H9 (cell line): Measurements from ENCODE around the gene CAVIN4. TPM values are rescaled to one million over a fixed set of nuclear protein-coding genes. Genes with fewer than 3 reads are reported as not detected.
A peak's percentile ranks its signal among the peaks of the same experiment; 100 is the strongest.

Experiments
- DNase-seq: peaks from one replicate; pipeline ENCODE4 v3.0.0-alpha.2; 2017
- H2AFZ ChIP-seq: one replicate; pipeline ENCODE4 v1.6.1; 2013; ENCODE audit warnings: mild to moderate bottlenecking, low read length, control low read depth, moderate library complexity
- H2AK5ac ChIP-seq: 2 replicates; pipeline ENCODE4 v1.6.1; 2013; ENCODE audit warnings: low read length, control low read depth, mixed read lengths; ENCODE audit not compliant: insufficient read length
- H2BK120ac ChIP-seq: one replicate; pipeline ENCODE4 v1.6.1; 2013; ENCODE audit warnings: low read depth, mild to moderate bottlenecking, low read length, control low read depth, inconsistent platforms; ENCODE audit not compliant: poor library complexity, severe bottlenecking
- H2BK12ac ChIP-seq: 2 replicates; pipeline ENCODE4 v1.6.1; 2013; ENCODE audit warnings: low read length, control low read depth, mixed read lengths, low read depth; ENCODE audit not compliant: insufficient read length
- H2BK15ac ChIP-seq: 2 replicates; pipeline ENCODE4 v1.6.1; 2013; ENCODE audit warnings: low read depth, low read length, control low read depth
- H2BK20ac ChIP-seq: one replicate; pipeline ENCODE4 v1.6.1; 2013; ENCODE audit warnings: low read depth, mild to moderate bottlenecking, low read length, control low read depth, inconsistent platforms; ENCODE audit not compliant: poor library complexity, severe bottlenecking
- H2BK5ac ChIP-seq: 2 replicates; pipeline ENCODE4 v1.6.1; 2013; ENCODE audit warnings: low read length, control low read depth, mixed read lengths; ENCODE audit not compliant: insufficient read length
- H3K14ac ChIP-seq: 2 replicates; pipeline ENCODE4 v1.6.1; 2013; ENCODE audit warnings: low read length, control low read depth; ENCODE audit not compliant: insufficient read depth
- H3K18ac ChIP-seq: 2 replicates; pipeline ENCODE4 v1.6.1; 2013; ENCODE audit warnings: low read depth, mild to moderate bottlenecking, mixed read lengths, low read length, control low read depth; ENCODE audit not compliant: insufficient read length
- H3K23ac ChIP-seq: 2 replicates; pipeline ENCODE4 v1.6.1; 2013; ENCODE audit warnings: low read length, control low read depth, mixed read lengths, low read depth; ENCODE audit not compliant: insufficient read length
- H3K23me2 ChIP-seq: 2 replicates; pipeline ENCODE4 v1.6.1; 2013; ENCODE audit warnings: low read depth, mild to moderate bottlenecking, mixed read lengths, low read length, control low read depth; ENCODE audit not compliant: insufficient read length, poor library complexity, severe bottlenecking
- H3K27ac ChIP-seq: 2 replicates; pipeline ENCODE4 v1.5.1; 2013; ENCODE audit warnings: low read length, control low read depth, mixed read lengths, low read depth; ENCODE audit not compliant: insufficient read length
- H3K27me3 ChIP-seq: 2 replicates; pipeline ENCODE4 v1.6.1; 2013; ENCODE audit warnings: low read length, control low read depth, inconsistent platforms; ENCODE audit not compliant: insufficient read depth
- H3K4ac ChIP-seq: 2 replicates; pipeline ENCODE4 v1.6.1; 2013; ENCODE audit warnings: low read depth, mild to moderate bottlenecking, control low read depth, inconsistent platforms, low read length, moderate library complexity
- H3K4me1 ChIP-seq: 2 replicates; pipeline ENCODE4 v1.6.1; 2013; ENCODE audit warnings: low read length, control low read depth, inconsistent platforms; ENCODE audit not compliant: insufficient read depth
- H3K4me2 ChIP-seq: 2 replicates; pipeline ENCODE4 v1.6.1; 2013; ENCODE audit warnings: low read length, control low read depth, mixed read lengths; ENCODE audit not compliant: insufficient read length, insufficient read depth
- H3K56ac ChIP-seq: 2 replicates; pipeline ENCODE4 v1.6.1; 2013; ENCODE audit warnings: low read depth, mild to moderate bottlenecking, mixed read lengths, low read length, control low read depth; ENCODE audit not compliant: insufficient read length
- H3K79me1 ChIP-seq: 2 replicates; pipeline ENCODE4 v1.6.1; 2013; ENCODE audit warnings: low read depth, mild to moderate bottlenecking, moderate library complexity, low read length, control low read depth, inconsistent platforms; ENCODE audit not compliant: insufficient read depth, poor library complexity, severe bottlenecking
- H3K79me2 ChIP-seq: 2 replicates; pipeline ENCODE4 v1.6.1; 2013; ENCODE audit warnings: low read length, control low read depth, inconsistent platforms; ENCODE audit not compliant: insufficient read depth
- H3K9ac ChIP-seq: 2 replicates; pipeline ENCODE4 v1.6.1; 2013; ENCODE audit warnings: low read length, control low read depth, mixed read lengths; ENCODE audit not compliant: insufficient read length; ENCODE audit errors: extremely low read depth
- H3K9me3 ChIP-seq: one replicate; pipeline ENCODE4 v1.6.1; 2013; ENCODE audit warnings: low read depth, low read length, inconsistent platforms; ENCODE audit not compliant: control insufficient read depth
- H3T11ph ChIP-seq: one replicate; pipeline ENCODE4 v1.6.1; 2013; ENCODE audit warnings: mild to moderate bottlenecking, low read length, control low read depth, inconsistent platforms
- H4K20me1 ChIP-seq: one replicate; pipeline ENCODE4 v1.6.1; 2013; ENCODE audit not compliant: control insufficient read depth, insufficient read length, insufficient read depth
- H4K5ac ChIP-seq: 2 replicates; pipeline ENCODE4 v1.6.1; 2013; ENCODE audit warnings: low read depth, mild to moderate bottlenecking, mixed read lengths, low read length, control low read depth; ENCODE audit not compliant: insufficient read length
- H4K8ac ChIP-seq: replicated peaks from 2 replicates; pipeline ENCODE4 v1.6.1; 2013; ENCODE audit warnings: low read length, control low read depth, mixed read lengths, low read depth; ENCODE audit not compliant: insufficient read length
- H4K91ac ChIP-seq: 2 replicates; pipeline ENCODE4 v1.6.1; 2013; ENCODE audit warnings: low read depth, mild to moderate bottlenecking, moderate library complexity, mixed read lengths, low read length, control low read depth; ENCODE audit not compliant: insufficient read length
- H3K27ac Mint-ChIP-seq, 3 experiments: 2 replicates in 2 of 3; 3 replicates in 1 of 3; pipeline ENCODE4 v1.8.0; 2020 to 2021; ENCODE audit warnings: mixed read lengths in 3 of 3, mild to moderate bottlenecking in 1 of 3, moderate library complexity in 1 of 3
- H3K27me3 Mint-ChIP-seq: 2 replicates; pipeline ENCODE4 v1.8.0; 2021; ENCODE audit warnings: low read depth, mild to moderate bottlenecking, moderate library complexity, mixed read lengths
- H3K36me3 Mint-ChIP-seq, 3 experiments: 2 replicates in 2 of 3; 3 replicates in 1 of 3; pipeline ENCODE4 v1.8.0; 2020 to 2021; ENCODE audit warnings: low read depth in 3 of 3, mixed read lengths in 3 of 3; ENCODE audit not compliant: insufficient read depth in 1 of 3
- H3K4me1 Mint-ChIP-seq, 2 experiments: 2 replicates each; pipeline ENCODE4 v1.8.0; 2020; ENCODE audit warnings: mixed read lengths in 2 of 2
- H3K4me3 Mint-ChIP-seq, 2 experiments: 2 replicates in 1 of 2; 3 replicates in 1 of 2; pipeline ENCODE4 v1.8.0; 2020 to 2021; ENCODE audit warnings: mild to moderate bottlenecking in 2 of 2, mixed read lengths in 2 of 2, moderate library complexity in 1 of 2
- H3K9me3 Mint-ChIP-seq, 2 experiments: 2 replicates in 1 of 2; 3 replicates in 1 of 2; pipeline ENCODE4 v1.8.0; 2020; ENCODE audit warnings: mild to moderate bottlenecking in 2 of 2, mixed read lengths in 2 of 2, moderate library complexity in 1 of 2
- CTCF ChIP-seq: fragments of 200-600 bp; sonication (generic); conservative IDR thresholded peaks from 3 replicates; pipeline ENCODE4 v1.8.0; 2021; ENCODE audit warnings: antibody characterized with exemption, mild to moderate bottlenecking
- WGBS: extraction: QIAGEN DNeasy Blood & Tissue Kit; methylation state at CpG from one replicate; pipeline ENCODE4 v1.1.7; 2013; ENCODE audit warnings: missing lambda C conversion rate, low lambda C conversion rate, mixed read lengths; ENCODE audit not compliant: insufficient read length; ENCODE audit errors: extremely low coverage; 5-methylcytosine and 5-hydroxymethylcytosine counted together
- total RNA-seq: library from RNA; stranded (reverse); gene quantifications from 2 replicates; pipeline ENCODE4 v1.2.1, GENCODE V29; 2021

Gene CAVIN4
- total RNA-seq, 1 experiment from 2014 or later = 7.3 TPM

DNA sequence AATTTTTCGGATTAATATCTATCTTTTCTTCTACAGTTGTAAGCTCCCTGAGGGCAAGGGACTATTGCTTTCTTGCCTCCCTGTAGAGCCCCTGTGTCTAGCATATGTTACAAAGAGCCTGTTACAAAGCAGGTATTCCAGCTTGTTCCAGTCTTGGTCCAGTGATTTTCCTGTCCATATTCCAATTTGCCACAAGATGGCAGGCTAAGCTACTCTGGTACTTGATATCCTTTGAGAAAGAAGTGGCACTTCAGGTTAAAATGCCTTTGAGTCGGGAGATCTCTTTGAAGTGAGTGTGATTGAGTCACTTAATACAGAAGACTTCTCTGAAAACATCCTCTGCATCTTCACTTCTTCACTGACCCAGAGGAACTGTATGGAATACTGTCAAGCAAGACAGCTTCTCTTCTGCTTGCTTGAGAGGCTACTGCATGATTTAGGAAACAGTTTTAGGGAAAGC is 24.5 kb downstream of the CAVIN4 start:
- Mint-ChIP-seq H3K27ac (peak overlapping the region in 2 of 3 experiments; percentile 2 to 6; a peak in 2 of 7 replicates), H3K4me1 (peaks cover 29 to 39% of the 10 kb centered on the region in 2 experiments), H3K27me3 (no peaks in the 10 kb centered on the region), H3K4me3 (no peak overlapping the region), H3K9me3 (peaks cover 2 to 6% of the 10 kb centered on the region in 2 experiments; a peak in 3 of 5 replicates), H3K36me3 (peaks cover 0 to 5% (median 0%) of the 10 kb centered on the region in 3 experiments; a peak in 1 of 7 replicates)
- Histone ChIP-seq H4K91ac (no peak overlapping the region), H3K23me2 (peaks cover 3% of the 10 kb centered on the region), H2AFZ (no peak overlapping the region), H3K9ac (no peak overlapping the region), H4K5ac (no peak overlapping the region), H2BK15ac (no peak overlapping the region), H3K27ac (no peak overlapping the region), H2BK12ac (no peak overlapping the region), H3K23ac (no peak overlapping the region), H3K4me1 (peaks cover 3% of the 10 kb centered on the region; the same call in 1 of the 2 replicates), H3K4me2 (no peak overlapping the region), H3T11ph (no peak overlapping the region), H3K4ac (no peak overlapping the region), H3K18ac (no peak overlapping the region), H4K8ac (no peak overlapping the region), H2BK5ac (no peak overlapping the region), H3K14ac (no peak overlapping the region), H2BK20ac (no peak overlapping the region), H3K79me2 (no peaks in the 10 kb centered on the region), H2AK5ac (no peak overlapping the region), H3K27me3 (no peaks in the 10 kb centered on the region), H3K9me3 (no peaks in the 10 kb centered on the region), H3K79me1 (no peaks in the 10 kb centered on the region), H3K56ac (no peak overlapping the region), H2BK120ac (no peak overlapping the region), H4K20me1 (no peaks in the 10 kb centered on the region)
- peak; percentile 83 for TF ChIP-seq CTCF
- no CpG with 5 or more reads among the region's 2 CpGs for WGBS
- DNase-seq = peak; percentile 60
